H9 (cell line): Measurements from ENCODE around the gene DIP2C. TPM values are rescaled to one million over a fixed set of nuclear protein-coding genes. Genes with fewer than 3 reads are reported as not detected.

Source experiments
- DNase-seq: peaks from one replicate; pipeline ENCODE4 v3.0.0-alpha.2; 2017
- H2AFZ ChIP-seq: one replicate; pipeline ENCODE4 v1.6.1; 2013; ENCODE audit warnings: mild to moderate bottlenecking, low read length, control low read depth, moderate library complexity
- H2AK5ac ChIP-seq: 2 replicates; pipeline ENCODE4 v1.6.1; 2013; ENCODE audit warnings: low read length, control low read depth, mixed read lengths; ENCODE audit not compliant: insufficient read length
- H2BK120ac ChIP-seq: one replicate; pipeline ENCODE4 v1.6.1; 2013; ENCODE audit warnings: low read depth, mild to moderate bottlenecking, low read length, control low read depth, inconsistent platforms; ENCODE audit not compliant: poor library complexity, severe bottlenecking
- H2BK12ac ChIP-seq: 2 replicates; pipeline ENCODE4 v1.6.1; 2013; ENCODE audit warnings: low read length, control low read depth, mixed read lengths, low read depth; ENCODE audit not compliant: insufficient read length
- H2BK15ac ChIP-seq: 2 replicates; pipeline ENCODE4 v1.6.1; 2013; ENCODE audit warnings: low read depth, low read length, control low read depth
- H2BK20ac ChIP-seq: one replicate; pipeline ENCODE4 v1.6.1; 2013; ENCODE audit warnings: low read depth, mild to moderate bottlenecking, low read length, control low read depth, inconsistent platforms; ENCODE audit not compliant: poor library complexity, severe bottlenecking
- H2BK5ac ChIP-seq: 2 replicates; pipeline ENCODE4 v1.6.1; 2013; ENCODE audit warnings: low read length, control low read depth, mixed read lengths; ENCODE audit not compliant: insufficient read length
- H3K14ac ChIP-seq: 2 replicates; pipeline ENCODE4 v1.6.1; 2013; ENCODE audit warnings: low read length, control low read depth; ENCODE audit not compliant: insufficient read depth
- H3K18ac ChIP-seq: 2 replicates; pipeline ENCODE4 v1.6.1; 2013; ENCODE audit warnings: low read depth, mild to moderate bottlenecking, mixed read lengths, low read length, control low read depth; ENCODE audit not compliant: insufficient read length
- H3K23ac ChIP-seq: 2 replicates; pipeline ENCODE4 v1.6.1; 2013; ENCODE audit warnings: low read length, control low read depth, mixed read lengths, low read depth; ENCODE audit not compliant: insufficient read length
- H3K23me2 ChIP-seq: 2 replicates; pipeline ENCODE4 v1.6.1; 2013; ENCODE audit warnings: low read depth, mild to moderate bottlenecking, mixed read lengths, low read length, control low read depth; ENCODE audit not compliant: insufficient read length, poor library complexity, severe bottlenecking
- H3K27ac ChIP-seq: 2 replicates; pipeline ENCODE4 v1.5.1; 2013; ENCODE audit warnings: low read length, control low read depth, mixed read lengths, low read depth; ENCODE audit not compliant: insufficient read length
- H3K27me3 ChIP-seq: 2 replicates; pipeline ENCODE4 v1.6.1; 2013; ENCODE audit warnings: low read length, control low read depth, inconsistent platforms; ENCODE audit not compliant: insufficient read depth
- H3K4ac ChIP-seq: 2 replicates; pipeline ENCODE4 v1.6.1; 2013; ENCODE audit warnings: low read depth, mild to moderate bottlenecking, control low read depth, inconsistent platforms, low read length, moderate library complexity
- H3K4me1 ChIP-seq: 2 replicates; pipeline ENCODE4 v1.6.1; 2013; ENCODE audit warnings: low read length, control low read depth, inconsistent platforms; ENCODE audit not compliant: insufficient read depth
- H3K4me2 ChIP-seq: 2 replicates; pipeline ENCODE4 v1.6.1; 2013; ENCODE audit warnings: low read length, control low read depth, mixed read lengths; ENCODE audit not compliant: insufficient read length, insufficient read depth
- H3K56ac ChIP-seq: 2 replicates; pipeline ENCODE4 v1.6.1; 2013; ENCODE audit warnings: low read depth, mild to moderate bottlenecking, mixed read lengths, low read length, control low read depth; ENCODE audit not compliant: insufficient read length
- H3K79me1 ChIP-seq: 2 replicates; pipeline ENCODE4 v1.6.1; 2013; ENCODE audit warnings: low read depth, mild to moderate bottlenecking, moderate library complexity, low read length, control low read depth, inconsistent platforms; ENCODE audit not compliant: insufficient read depth, poor library complexity, severe bottlenecking
- H3K79me2 ChIP-seq: 2 replicates; pipeline ENCODE4 v1.6.1; 2013; ENCODE audit warnings: low read length, control low read depth, inconsistent platforms; ENCODE audit not compliant: insufficient read depth
- H3K9ac ChIP-seq: 2 replicates; pipeline ENCODE4 v1.6.1; 2013; ENCODE audit warnings: low read length, control low read depth, mixed read lengths; ENCODE audit not compliant: insufficient read length; ENCODE audit errors: extremely low read depth
- H3K9me3 ChIP-seq: one replicate; pipeline ENCODE4 v1.6.1; 2013; ENCODE audit warnings: low read depth, low read length, inconsistent platforms; ENCODE audit not compliant: control insufficient read depth
- H3T11ph ChIP-seq: one replicate; pipeline ENCODE4 v1.6.1; 2013; ENCODE audit warnings: mild to moderate bottlenecking, low read length, control low read depth, inconsistent platforms
- H4K20me1 ChIP-seq: one replicate; pipeline ENCODE4 v1.6.1; 2013; ENCODE audit not compliant: control insufficient read depth, insufficient read length, insufficient read depth
- H4K5ac ChIP-seq: 2 replicates; pipeline ENCODE4 v1.6.1; 2013; ENCODE audit warnings: low read depth, mild to moderate bottlenecking, mixed read lengths, low read length, control low read depth; ENCODE audit not compliant: insufficient read length
- H4K8ac ChIP-seq: replicated peaks from 2 replicates; pipeline ENCODE4 v1.6.1; 2013; ENCODE audit warnings: low read length, control low read depth, mixed read lengths, low read depth; ENCODE audit not compliant: insufficient read length
- H4K91ac ChIP-seq: 2 replicates; pipeline ENCODE4 v1.6.1; 2013; ENCODE audit warnings: low read depth, mild to moderate bottlenecking, moderate library complexity, mixed read lengths, low read length, control low read depth; ENCODE audit not compliant: insufficient read length
- H3K27ac Mint-ChIP-seq, 3 experiments: 2 replicates in 2 of 3; 3 replicates in 1 of 3; pipeline ENCODE4 v1.8.0; 2020 to 2021; ENCODE audit warnings: mixed read lengths in 3 of 3, mild to moderate bottlenecking in 1 of 3, moderate library complexity in 1 of 3
- H3K27me3 Mint-ChIP-seq: 2 replicates; pipeline ENCODE4 v1.8.0; 2021; ENCODE audit warnings: low read depth, mild to moderate bottlenecking, moderate library complexity, mixed read lengths
- H3K36me3 Mint-ChIP-seq, 3 experiments: 2 replicates in 2 of 3; 3 replicates in 1 of 3; pipeline ENCODE4 v1.8.0; 2020 to 2021; ENCODE audit warnings: low read depth in 3 of 3, mixed read lengths in 3 of 3; ENCODE audit not compliant: insufficient read depth in 1 of 3
- H3K4me1 Mint-ChIP-seq, 2 experiments: 2 replicates each; pipeline ENCODE4 v1.8.0; 2020; ENCODE audit warnings: mixed read lengths in 2 of 2
- H3K4me3 Mint-ChIP-seq, 2 experiments: 2 replicates in 1 of 2; 3 replicates in 1 of 2; pipeline ENCODE4 v1.8.0; 2020 to 2021; ENCODE audit warnings: mild to moderate bottlenecking in 2 of 2, mixed read lengths in 2 of 2, moderate library complexity in 1 of 2
- H3K9me3 Mint-ChIP-seq, 2 experiments: 2 replicates in 1 of 2; 3 replicates in 1 of 2; pipeline ENCODE4 v1.8.0; 2020; ENCODE audit warnings: mild to moderate bottlenecking in 2 of 2, mixed read lengths in 2 of 2, moderate library complexity in 1 of 2
- WGBS: extraction: QIAGEN DNeasy Blood & Tissue Kit; methylation state at CpG from one replicate; pipeline ENCODE4 v1.1.7; 2013; ENCODE audit warnings: missing lambda C conversion rate, low lambda C conversion rate, mixed read lengths; ENCODE audit not compliant: insufficient read length; ENCODE audit errors: extremely low coverage; 5-methylcytosine and 5-hydroxymethylcytosine counted together
- total RNA-seq: library from RNA; stranded (reverse); gene quantifications from 2 replicates; pipeline ENCODE4 v1.2.1, GENCODE V29; 2021
- TF ChIP-seq, protein P1 (sequence below): fragments of 200-600 bp; sonication (generic); conservative IDR thresholded peaks from 3 replicates; pipeline ENCODE4 v1.8.0; 2021; ENCODE audit warnings: antibody characterized with exemption, mild to moderate bottlenecking

Gene DIP2C
- total RNA-seq, 1 experiment from 2014 or later: 7.9 TPM

GRCh38 chr10:375815-376505, 313.5 kb downstream of the DIP2C start:
- H3K27ac ChIP-seq: no peak overlapping the region
- WGBS: no CpG with 5 or more reads among the region's 35 CpGs
- H3K27ac Mint-ChIP-seq: no peak overlapping the region; a peak in 1 of 7 replicates

More at GRCh38 chr10:375815-376505, 313.5 kb downstream of the DIP2C start:
- Histone ChIP-seq H2BK120ac (no peak overlapping the region), H3K4ac (no peak overlapping the region), H2BK20ac (no peak overlapping the region), H2BK5ac (no peak overlapping the region), H3K9ac (no peak overlapping the region), H3K18ac (no peak overlapping the region), H3K23ac (no peak overlapping the region), H3K79me2 (no peaks in the 10 kb centered on the region), H2AFZ (no peak overlapping the region), H2BK12ac (no peak overlapping the region), H4K91ac (no peak overlapping the region), H3K27me3 (no peaks in the 10 kb centered on the region), H3K56ac (no peak overlapping the region), H3K14ac (no peak overlapping the region), H3T11ph (no peak overlapping the region), H2BK15ac (no peak overlapping the region), H3K9me3 (no peaks in the 10 kb centered on the region), H4K8ac (no peak overlapping the region), H3K79me1 (no peaks in the 10 kb centered on the region), H3K23me2 (no peaks in the 10 kb centered on the region), H3K4me2 (no peak overlapping the region), H2AK5ac (no peak overlapping the region), H4K5ac (no peak overlapping the region), H3K4me1 (no peaks in the 10 kb centered on the region), H4K20me1 (no peaks in the 10 kb centered on the region)
- no peak overlapping the region for H3K4me3 Mint-ChIP-seq
- H3K36me3 Mint-ChIP-seq: peaks cover 0 to 21% (median 12%) of the 10 kb centered on the region in 3 experiments; a peak in 6 of 7 replicates
- H3K4me1 Mint-ChIP-seq: peaks cover 17 to 21% of the 10 kb centered on the region in 2 experiments
- no peaks in the 10 kb centered on the region for H3K9me3 Mint-ChIP-seq
- H3K27me3 Mint-ChIP-seq: no peaks in the 10 kb centered on the region
- DNase-seq: no peak
- TF ChIP-seq, protein P1, sequence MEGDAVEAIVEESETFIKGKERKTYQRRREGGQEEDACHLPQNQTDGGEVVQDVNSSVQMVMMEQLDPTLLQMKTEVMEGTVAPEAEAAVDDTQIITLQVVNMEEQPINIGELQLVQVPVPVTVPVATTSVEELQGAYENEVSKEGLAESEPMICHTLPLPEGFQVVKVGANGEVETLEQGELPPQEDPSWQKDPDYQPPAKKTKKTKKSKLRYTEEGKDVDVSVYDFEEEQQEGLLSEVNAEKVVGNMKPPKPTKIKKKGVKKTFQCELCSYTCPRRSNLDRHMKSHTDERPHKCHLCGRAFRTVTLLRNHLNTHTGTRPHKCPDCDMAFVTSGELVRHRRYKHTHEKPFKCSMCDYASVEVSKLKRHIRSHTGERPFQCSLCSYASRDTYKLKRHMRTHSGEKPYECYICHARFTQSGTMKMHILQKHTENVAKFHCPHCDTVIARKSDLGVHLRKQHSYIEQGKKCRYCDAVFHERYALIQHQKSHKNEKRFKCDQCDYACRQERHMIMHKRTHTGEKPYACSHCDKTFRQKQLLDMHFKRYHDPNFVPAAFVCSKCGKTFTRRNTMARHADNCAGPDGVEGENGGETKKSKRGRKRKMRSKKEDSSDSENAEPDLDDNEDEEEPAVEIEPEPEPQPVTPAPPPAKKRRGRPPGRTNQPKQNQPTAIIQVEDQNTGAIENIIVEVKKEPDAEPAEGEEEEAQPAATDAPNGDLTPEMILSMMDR: no peak
